Suppressor macrophage (primary cell): ENCODE results near the gene ARPP21.

Source experiments
- DNase-seq, 4 experiments: peaks; one replicate each; pipeline ENCODE4 v3.0.0-alpha.2; 2020 to 2022

Gene ARPP21

DNA sequence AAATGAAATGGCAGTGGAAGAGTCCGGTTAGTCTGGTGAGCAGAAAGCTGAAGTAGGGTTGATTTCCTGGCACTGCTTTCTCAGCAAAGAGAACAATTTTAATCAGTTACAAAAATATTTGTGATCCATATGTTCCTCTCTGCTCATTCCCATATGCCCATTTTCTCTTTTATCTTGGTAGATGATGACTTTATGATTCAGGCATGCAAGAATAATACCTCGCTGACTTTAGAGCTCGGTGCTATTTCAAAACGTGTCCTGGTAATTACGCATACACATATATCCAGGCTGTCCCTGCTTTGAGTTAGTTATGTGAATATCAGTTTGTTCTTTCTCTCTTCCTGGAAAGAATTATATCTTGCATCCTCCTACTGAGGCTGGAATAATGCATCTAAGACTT lies 38.5 kb downstream of the ARPP21 start:
- DNase-seq = no peak

DNA sequence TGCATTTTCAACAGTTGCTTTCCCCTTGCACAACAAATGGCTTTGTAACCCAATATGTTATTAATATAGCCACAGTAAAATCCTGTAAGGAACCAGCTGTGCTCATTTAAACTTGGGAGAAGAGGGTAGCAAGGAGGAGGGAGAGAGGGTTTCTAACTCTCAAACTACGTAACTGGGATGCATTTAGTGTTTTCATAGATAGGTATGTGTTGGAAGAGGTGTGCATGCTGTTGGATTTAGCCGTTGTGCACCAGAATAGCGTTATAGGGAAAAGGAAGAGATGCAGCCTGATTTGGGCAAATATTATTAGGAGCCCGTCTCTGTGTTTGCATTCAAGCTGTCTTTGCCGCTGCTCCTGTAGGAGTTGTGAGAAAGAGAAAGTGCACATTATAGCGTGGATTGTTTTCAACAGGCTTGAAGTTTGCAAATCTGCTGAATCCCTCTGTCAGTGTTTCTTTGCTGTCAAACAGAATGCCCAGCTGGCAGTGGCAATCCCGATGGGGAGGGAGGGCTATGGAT lies 39.4 kb downstream of the ARPP21 start:
- no peak for DNase-seq

DNA sequence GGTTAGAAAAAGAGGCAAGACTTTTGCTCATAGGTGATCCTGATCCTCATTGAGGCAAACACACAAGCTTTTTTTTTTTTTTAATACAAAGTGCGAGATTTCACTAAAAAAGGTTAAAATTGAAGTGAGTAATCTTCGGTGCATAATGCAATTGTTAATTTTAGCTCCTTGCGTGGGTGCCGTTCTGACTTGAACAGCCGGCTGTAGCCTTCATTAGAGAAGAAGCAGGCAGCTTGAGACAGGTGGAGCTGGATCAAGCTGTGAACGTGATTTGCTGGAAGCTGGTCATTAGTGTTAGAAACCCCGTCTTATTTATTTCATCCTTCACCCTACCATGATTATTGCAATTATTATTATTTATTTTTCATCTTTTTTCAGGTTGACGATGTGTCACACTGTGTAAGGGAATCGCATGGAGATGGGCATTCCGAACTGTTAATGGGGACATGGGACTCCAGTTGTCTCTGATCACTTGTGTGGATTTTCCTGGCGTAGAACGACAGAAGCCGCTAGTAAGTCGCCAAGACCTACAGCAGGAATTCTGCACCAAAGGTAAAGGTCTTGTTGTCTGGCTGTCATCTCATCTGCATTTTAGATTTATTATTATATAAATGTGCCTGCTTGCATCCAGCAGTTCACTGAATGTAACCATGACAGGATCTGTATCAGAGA lies 40.2 kb downstream of the ARPP21 start:
- no peak for DNase-seq

- DNase-seq = peak in 2 of 4 experiments; percentile 2 to 14
These were observed 41.7 kb downstream of the ARPP21 start for GRCh38 chr3:35680866-35681650.

- DNase-seq = no peak
These were observed 45.8 kb downstream of the ARPP21 start for GRCh38 chr3:35685153-35685552.

DNA sequence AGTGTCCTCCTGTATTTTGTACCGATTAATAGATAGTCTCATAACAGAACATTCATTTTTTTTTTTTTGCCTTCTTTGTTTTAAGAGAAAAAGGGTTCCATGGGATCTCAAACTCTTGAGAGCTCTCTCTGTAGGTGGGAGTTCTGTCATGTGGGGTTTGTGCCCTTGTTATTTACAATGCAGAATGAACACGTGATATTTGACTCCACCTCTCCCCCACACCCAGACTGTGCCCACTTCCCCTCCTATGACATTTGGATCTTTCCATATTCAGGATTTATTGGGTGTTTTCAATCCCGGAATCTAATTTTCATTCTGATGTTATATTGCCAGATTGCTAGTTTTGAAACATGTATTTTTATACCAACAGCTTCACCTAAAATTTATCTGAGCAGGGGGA lies 49.5 kb downstream of the ARPP21 start:
- no peak for DNase-seq

DNA sequence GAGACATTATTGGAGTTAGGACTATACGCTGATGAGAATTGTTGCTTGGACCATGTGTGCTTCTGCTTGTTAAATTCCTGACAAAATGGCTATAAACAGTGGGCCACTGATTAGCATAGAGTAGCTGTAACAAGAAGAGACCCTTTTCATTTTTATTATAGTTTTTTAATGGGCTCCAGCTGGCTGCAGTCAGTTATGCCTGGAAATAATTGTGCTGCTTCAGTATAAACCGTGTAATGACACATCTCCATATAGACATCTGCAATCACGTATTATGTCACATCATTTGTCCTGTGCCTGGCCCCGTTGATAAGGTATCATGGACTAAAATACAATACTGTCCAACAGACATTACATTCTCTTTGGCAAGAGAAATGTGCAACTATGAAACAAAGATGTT lies 50.9 kb downstream of the ARPP21 start:
- DNase-seq = no peak

- DNase-seq = no peak
These were observed 66.6 kb downstream of the ARPP21 start for GRCh38 chr3:35705904-35706303.

DNA sequence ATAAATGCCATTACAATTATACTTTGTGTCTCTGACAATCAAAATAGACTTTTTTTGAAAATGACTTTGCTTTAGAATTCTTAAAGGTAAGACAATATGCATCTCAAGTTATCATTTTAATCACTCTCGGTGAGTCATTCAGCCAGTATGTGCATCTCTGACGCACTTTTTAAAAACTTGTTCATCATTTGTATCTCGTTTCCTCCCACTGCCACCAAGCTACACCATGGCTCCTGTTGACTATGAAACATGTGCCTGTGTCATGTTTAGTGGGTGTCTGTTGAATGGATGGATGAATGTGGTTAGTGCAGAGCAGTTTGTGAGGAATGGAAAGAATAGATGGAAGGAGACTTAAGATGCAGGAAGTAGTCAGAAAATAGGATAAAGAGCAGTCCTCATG lies 68.6 kb downstream of the ARPP21 start:
- no peak for DNase-seq

DNA sequence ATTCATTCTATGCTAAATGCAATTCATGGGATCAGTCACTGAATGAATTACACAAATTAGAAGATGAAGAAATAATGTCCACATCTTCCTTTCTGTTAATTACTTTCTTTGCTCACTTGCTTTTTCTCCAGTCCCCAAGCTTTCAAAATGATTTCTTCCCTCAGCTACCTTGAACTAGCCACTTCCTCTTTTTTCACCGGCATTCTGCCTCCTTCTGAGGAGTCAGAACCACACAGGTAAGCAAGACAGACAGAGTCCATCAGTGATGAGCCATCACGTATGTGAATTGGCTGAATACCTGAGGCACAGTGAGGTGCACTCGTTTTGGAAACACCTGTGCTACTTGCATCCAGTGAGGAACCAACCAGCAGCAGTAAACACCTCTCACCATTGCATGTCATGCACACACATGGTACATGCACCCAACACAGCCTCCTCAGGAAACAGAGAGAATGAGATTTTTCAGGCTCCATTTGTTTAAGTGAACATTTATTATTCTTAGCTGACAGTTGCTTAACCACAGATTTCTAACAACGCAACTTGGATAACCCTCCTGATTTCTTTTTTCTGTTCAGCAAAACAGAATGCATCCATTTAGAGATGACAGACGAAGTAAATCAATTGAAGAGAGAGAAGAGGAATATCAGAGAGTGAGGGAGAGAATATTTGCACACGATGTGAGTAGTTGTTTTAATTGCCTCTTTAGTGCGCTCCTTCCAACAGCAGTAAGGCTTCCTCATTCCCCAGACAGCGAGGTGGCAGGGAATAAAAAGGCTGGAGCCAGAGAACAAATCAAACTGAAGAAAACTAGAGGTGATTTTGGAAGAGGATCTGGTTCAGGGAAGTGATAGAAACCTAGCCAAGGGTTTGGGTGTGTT lies 69.3 kb downstream of the ARPP21 start:
- DNase-seq = no peak

GRCh38 chr3:35709691-35710090 lies 70.4 kb downstream of the ARPP21 start:
- DNase-seq = no peak

DNA sequence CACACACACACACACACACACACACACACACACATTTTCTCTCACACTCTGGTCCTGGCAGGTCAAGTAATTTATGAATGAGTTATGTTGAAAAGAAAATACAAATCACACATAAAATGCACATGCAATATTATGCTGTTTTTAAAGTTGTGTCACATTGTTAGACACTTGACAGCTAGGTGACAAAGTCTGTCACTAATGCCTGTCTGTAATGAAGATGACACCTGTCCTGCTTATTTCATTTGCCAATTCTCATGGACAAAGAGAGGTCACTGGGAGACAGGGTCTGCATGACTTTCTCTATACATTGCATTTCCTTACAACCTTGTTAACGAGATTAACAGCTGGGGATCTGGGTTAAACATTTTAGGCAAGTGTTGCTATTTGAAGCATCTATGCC lies 71.2 kb downstream of the ARPP21 start:
- no peak for DNase-seq

DNA sequence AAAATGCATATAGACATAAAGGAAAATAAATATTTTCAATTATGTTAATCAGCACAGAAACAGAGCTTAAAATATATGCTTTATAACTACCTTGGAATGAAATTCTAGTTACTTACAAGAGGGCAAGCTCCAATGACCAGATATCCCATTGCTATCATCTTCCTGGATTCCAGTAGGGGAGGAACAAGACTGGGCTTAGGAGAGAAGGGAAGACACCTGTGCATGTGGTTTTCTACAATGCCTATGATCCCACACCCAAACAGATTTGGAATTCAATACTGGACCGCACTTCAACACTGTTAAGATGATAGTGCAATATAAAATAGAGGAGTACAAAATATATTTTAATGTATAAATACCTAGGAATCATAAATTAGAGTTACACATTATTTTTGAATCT lies 79.6 kb downstream of the ARPP21 start:
- no peak for DNase-seq

DNA sequence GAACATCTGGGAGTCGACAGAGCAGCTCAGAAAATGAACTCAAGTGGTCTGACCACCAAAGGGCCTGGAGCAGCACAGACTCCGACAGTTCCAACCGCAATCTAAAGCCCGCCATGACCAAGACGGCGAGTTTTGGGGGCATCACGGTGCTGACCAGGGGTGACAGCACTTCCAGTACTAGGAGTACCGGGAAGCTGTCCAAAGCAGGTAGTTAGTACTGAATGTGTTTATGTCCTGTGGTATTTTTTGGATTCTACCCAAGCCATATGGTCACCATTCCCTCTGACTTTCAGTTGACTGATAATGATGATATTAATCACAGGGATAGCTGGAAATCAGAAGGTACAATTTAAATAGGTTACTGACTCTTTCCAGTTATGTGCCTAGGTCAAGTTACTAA lies 82.3 kb downstream of the ARPP21 start:
- no peak for DNase-seq

DNA sequence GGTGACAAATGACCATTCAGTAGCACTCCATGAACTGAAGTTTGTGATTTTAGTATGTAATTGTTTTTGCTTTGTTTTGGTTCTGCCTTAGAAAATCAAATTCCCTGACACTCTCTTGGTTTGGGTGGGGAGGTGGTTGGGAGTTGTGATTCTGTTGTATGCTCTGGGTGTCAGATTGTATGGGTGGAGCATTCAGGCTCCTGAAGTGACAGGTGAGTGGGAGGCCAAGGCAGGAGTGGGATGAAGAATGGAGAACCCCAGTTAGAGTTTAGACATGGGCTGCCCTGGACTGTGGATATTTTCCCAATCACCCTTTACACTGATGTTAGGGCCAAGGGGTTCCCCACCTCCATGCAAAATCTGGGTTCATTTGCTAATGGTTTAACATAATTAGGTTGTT lies 83.6 kb downstream of the ARPP21 start:
- DNase-seq = no peak

GRCh38 chr3:35723480-35724097 lies 84.3 kb downstream of the ARPP21 start:
- DNase-seq = no peak

- DNase-seq = no peak
These were observed 84.8 kb downstream of the ARPP21 start for GRCh38 chr3:35724106-35724505.

GRCh38 chr3:35727179-35727578 lies 87.9 kb downstream of the ARPP21 start:
- no peak for DNase-seq

GRCh38 chr3:35733341-35733740 lies 94.0 kb downstream of the ARPP21 start:
- DNase-seq = no peak

DNA sequence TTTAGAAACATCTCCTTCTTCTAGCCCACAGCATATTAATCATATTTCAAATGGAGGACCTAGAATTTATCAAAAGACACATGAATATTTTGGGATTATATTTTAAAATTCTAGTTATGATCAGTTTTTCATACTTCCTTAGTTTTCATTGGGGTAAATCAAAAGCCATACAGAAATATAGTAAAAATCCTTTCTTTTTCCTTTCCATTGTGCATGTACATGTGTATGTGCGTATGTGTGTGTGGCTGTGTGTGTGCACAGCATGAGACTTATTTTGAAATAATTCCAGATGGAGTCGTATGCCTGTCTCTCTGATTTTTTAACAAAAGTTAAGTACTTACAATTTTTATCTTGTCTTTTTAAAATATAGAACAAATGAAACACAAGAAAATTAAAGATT lies 94.5 kb downstream of the ARPP21 start:
- no peak for DNase-seq

- DNase-seq = no peak
These were observed 97.8 kb downstream of the ARPP21 start for GRCh38 chr3:35737080-35737479.

GRCh38 chr3:35737527-35737926 lies 98.2 kb downstream of the ARPP21 start:
- DNase-seq = no peak
